Fibroblast of pulmonary artery (primary cell): ENCODE measurements around the gene DLGAP4.
A peak's percentile ranks its signal among the peaks of the same experiment; 100 is the strongest.

Source experiments
- DNase-seq: peaks from one replicate; pipeline ENCODE4 v3.0.0-alpha.2; 2010; ENCODE audit warnings: low read depth
- H3K4me3 ChIP-seq: replicated peaks from 2 replicates; pipeline ENCODE4 v1.5.1; 2011; ENCODE audit warnings: low read depth, mild to moderate bottlenecking, control low read depth, low read length, moderate library complexity
- CTCF ChIP-seq: IDR thresholded peaks from 2 replicates; pipeline ENCODE4 v1.5.1; 2011; ENCODE audit warnings: mild to moderate bottlenecking, control low read depth, low read length, inconsistent platforms; ENCODE audit errors: missing control alignments

The DLGAP4 gene

GRCh38 chr20:36390269-36390668, 84.1 kb downstream of the DLGAP4 start:
- no peak overlapping the region for H3K4me3 ChIP-seq
- no peak for DNase-seq
- TF ChIP-seq CTCF: no peak

- H3K4me3 ChIP-seq: no peak overlapping the region
- TF ChIP-seq CTCF: no peak
- no peak for DNase-seq
Measured at GRCh38 chr20:36390719-36391415, 84.7 kb downstream of the DLGAP4 start.

GRCh38 chr20:36391456-36391855, 85.3 kb downstream of the DLGAP4 start:
- peak; percentile 5 for DNase-seq
- TF ChIP-seq CTCF: no peak
- H3K4me3 ChIP-seq: no peak overlapping the region

- DNase-seq: no peak
- H3K4me3 ChIP-seq: no peak overlapping the region
- TF ChIP-seq CTCF: no peak
Measured at GRCh38 chr20:36391955-36392354, 85.8 kb downstream of the DLGAP4 start.

GRCh38 chr20:36392989-36393388, 86.8 kb downstream of the DLGAP4 start:
- no peak overlapping the region for H3K4me3 ChIP-seq
- TF ChIP-seq CTCF: no peak
- no peak for DNase-seq

- no peak overlapping the region for H3K4me3 ChIP-seq
- DNase-seq: no peak
- no peak for TF ChIP-seq CTCF
Measured at GRCh38 chr20:36394340-36394965, 88.3 kb downstream of the DLGAP4 start.

- no peak for TF ChIP-seq CTCF
- no peak for DNase-seq
- no peak overlapping the region for H3K4me3 ChIP-seq
Measured at GRCh38 chr20:36396340-36396739, 90.2 kb downstream of the DLGAP4 start.
